Measurements from ENCODE around the gene CDK14. TPM values are rescaled to one million over a fixed set of nuclear protein-coding genes. Genes with fewer than 3 reads are reported as not detected.

CDK14 gene
- total RNA-seq, 4 donors from 2014 or later: 0.18 to 74.3 (median 7.3) TPM

GRCh38 chr7:91054374-91054773, 458.3 kb downstream of the CDK14 start:
- TF ChIP-seq POLR2A (IDR thresholded peaks at IDR 0.05): no peak
- TF ChIP-seq, protein P1, sequence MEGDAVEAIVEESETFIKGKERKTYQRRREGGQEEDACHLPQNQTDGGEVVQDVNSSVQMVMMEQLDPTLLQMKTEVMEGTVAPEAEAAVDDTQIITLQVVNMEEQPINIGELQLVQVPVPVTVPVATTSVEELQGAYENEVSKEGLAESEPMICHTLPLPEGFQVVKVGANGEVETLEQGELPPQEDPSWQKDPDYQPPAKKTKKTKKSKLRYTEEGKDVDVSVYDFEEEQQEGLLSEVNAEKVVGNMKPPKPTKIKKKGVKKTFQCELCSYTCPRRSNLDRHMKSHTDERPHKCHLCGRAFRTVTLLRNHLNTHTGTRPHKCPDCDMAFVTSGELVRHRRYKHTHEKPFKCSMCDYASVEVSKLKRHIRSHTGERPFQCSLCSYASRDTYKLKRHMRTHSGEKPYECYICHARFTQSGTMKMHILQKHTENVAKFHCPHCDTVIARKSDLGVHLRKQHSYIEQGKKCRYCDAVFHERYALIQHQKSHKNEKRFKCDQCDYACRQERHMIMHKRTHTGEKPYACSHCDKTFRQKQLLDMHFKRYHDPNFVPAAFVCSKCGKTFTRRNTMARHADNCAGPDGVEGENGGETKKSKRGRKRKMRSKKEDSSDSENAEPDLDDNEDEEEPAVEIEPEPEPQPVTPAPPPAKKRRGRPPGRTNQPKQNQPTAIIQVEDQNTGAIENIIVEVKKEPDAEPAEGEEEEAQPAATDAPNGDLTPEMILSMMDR (IDR thresholded peaks at IDR 0.05): no peak
- no peak overlapping the region for H3K4me3 ChIP-seq
- no peaks in the 10 kb centered on the region for H3K36me3 ChIP-seq

GRCh38 chr7:91055219-91055618, 459.1 kb downstream of the CDK14 start:
- Histone ChIP-seq H3K4me1 (no peaks in the 10 kb centered on the region), H3K27ac (no peak overlapping the region), H3K27me3 (no peaks in the 10 kb centered on the region), H3K36me3 (no peaks in the 10 kb centered on the region), H3K9me3 (no peaks in the 10 kb centered on the region), H3K4me3 (no peak overlapping the region)
- DNase-seq: no peak
- TF ChIP-seq POLR2A (IDR thresholded peaks at IDR 0.05): no peak
- TF ChIP-seq, protein P1 (IDR thresholded peaks at IDR 0.05): no peak

More at GRCh38 chr7:91054374-91054773, 458.3 kb downstream of the CDK14 start:
- Histone ChIP-seq H3K4me1 (no peaks in the 10 kb centered on the region), H3K27ac (no peak overlapping the region), H3K9me3 (no peaks in the 10 kb centered on the region), H3K27me3 (no peaks in the 10 kb centered on the region)
- DNase-seq: no peak

- TF ChIP-seq, protein P1 (IDR thresholded peaks at IDR 0.05): no peak
- TF ChIP-seq POLR2A (IDR thresholded peaks at IDR 0.05): no peak
- no peaks in the 10 kb centered on the region for H3K4me1 ChIP-seq
- H3K4me3 ChIP-seq: no peak overlapping the region
- no peak overlapping the region for H3K27ac ChIP-seq
- no peak for DNase-seq
- no peaks in the 10 kb centered on the region for H3K36me3 ChIP-seq
- no peaks in the 10 kb centered on the region for H3K27me3 ChIP-seq
- H3K9me3 ChIP-seq: no peaks in the 10 kb centered on the region
Observed at GRCh38 chr7:91062713-91063112, 466.6 kb downstream of the CDK14 start.

GRCh38 chr7:91064052-91064451, 467.9 kb downstream of the CDK14 start:
- Histone ChIP-seq H3K27me3 (no peaks in the 10 kb centered on the region), H3K36me3 (no peaks in the 10 kb centered on the region), H3K9me3 (no peaks in the 10 kb centered on the region), H3K4me3 (no peak overlapping the region), H3K4me1 (no peaks in the 10 kb centered on the region), H3K27ac (no peak overlapping the region)
- TF ChIP-seq, protein P1 (IDR thresholded peaks at IDR 0.05): no peak
- DNase-seq: no peak

GRCh38 chr7:91064938-91065337, 468.8 kb downstream of the CDK14 start:
- TF ChIP-seq, protein P1 (IDR thresholded peaks at IDR 0.05): no peak
- TF ChIP-seq POLR2A (IDR thresholded peaks at IDR 0.05): no peak
- Histone ChIP-seq H3K36me3 (no peaks in the 10 kb centered on the region), H3K4me1 (no peaks in the 10 kb centered on the region), H3K27ac (no peak overlapping the region), H3K4me3 (no peak overlapping the region), H3K9me3 (no peaks in the 10 kb centered on the region), H3K27me3 (no peaks in the 10 kb centered on the region)
- no peak for DNase-seq

DNA sequence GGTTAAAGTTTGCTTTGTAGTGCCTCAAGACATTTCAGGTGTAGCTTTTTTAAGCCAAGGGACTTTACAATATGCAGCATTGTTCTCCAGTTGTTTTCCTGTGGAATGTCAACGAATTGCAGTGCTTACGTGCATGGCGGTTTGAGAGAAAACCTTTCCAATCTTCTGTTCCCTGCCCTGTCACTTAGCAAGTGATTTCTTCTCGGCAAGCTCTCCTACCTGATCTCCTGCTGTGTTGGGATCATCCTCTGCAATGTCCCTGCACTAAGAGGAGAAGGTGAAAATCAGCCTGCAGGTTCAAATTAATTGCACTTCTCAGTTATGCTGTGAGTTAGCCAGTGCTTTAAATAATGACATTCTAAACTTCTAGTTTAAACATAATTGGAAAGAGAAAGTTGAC, 470.5 kb downstream of the CDK14 start:
- TF ChIP-seq, protein P1 (IDR thresholded peaks at IDR 0.05): no peak
- no peak for TF ChIP-seq POLR2A (IDR thresholded peaks at IDR 0.05)
- Histone ChIP-seq H3K27ac (no peak overlapping the region), H3K27me3 (no peaks in the 10 kb centered on the region), H3K4me3 (no peak overlapping the region), H3K4me1 (no peaks in the 10 kb centered on the region), H3K9me3 (no peaks in the 10 kb centered on the region), H3K36me3 (no peaks in the 10 kb centered on the region)
- no peak for DNase-seq
